Hepatocyte (in vitro differentiated cells): ENCODE measurements around the gene KATNB1. TPM values are rescaled to one million over a fixed set of nuclear protein-coding genes. Genes with fewer than 3 reads are reported as not detected.
A peak's percentile ranks its signal among the peaks of the same experiment; 100 is the strongest.

ENCODE experiments used
- DNase-seq: peaks from one replicate; pipeline ENCODE4 v3.0.0-alpha.2; 2016; ENCODE audit warnings: low spot score
- H2AFZ ChIP-seq: fragments of 200-600 bp; sonication (generic); 2 replicates; pipeline ENCODE4 v1.6.0; 2016; ENCODE audit warnings: antibody characterized with exemption, mild to moderate bottlenecking
- H3K27ac ChIP-seq: fragments of 200-600 bp; sonication (generic); 2 replicates; pipeline ENCODE4 v1.5.1; 2016; ENCODE audit warnings: mild to moderate bottlenecking
- H3K27me3 ChIP-seq: fragments of 200-600 bp; sonication (generic); 2 replicates; pipeline ENCODE4 v1.6.1; 2016
- H3K36me3 ChIP-seq: fragments of 200-600 bp; sonication (generic); replicated peaks from 2 replicates; pipeline ENCODE4 v1.5.1; 2016; ENCODE audit warnings: low read depth; ENCODE audit not compliant: insufficient read depth
- H3K4me1 ChIP-seq: fragments of 200-600 bp; sonication (generic); 2 replicates; pipeline ENCODE4 v1.5.1; 2016; ENCODE audit warnings: mild to moderate bottlenecking, moderate library complexity; ENCODE audit not compliant: insufficient read depth
- H3K4me2 ChIP-seq: fragments of 200-600 bp; sonication (generic); 2 replicates; pipeline ENCODE4 v1.6.0; 2016
- H3K4me3 ChIP-seq: fragments of 200-600 bp; sonication (generic); 2 replicates; pipeline ENCODE4 v1.5.1; 2016; ENCODE audit warnings: mild to moderate bottlenecking
- H3K79me2 ChIP-seq: fragments of 200-600 bp; sonication (generic); 2 replicates; pipeline ENCODE4 v1.6.0; 2017; ENCODE audit warnings: mild to moderate bottlenecking
- H3K9me2 ChIP-seq: fragments of 200-600 bp; sonication (generic); replicated peaks from 2 replicates; pipeline ENCODE4 v1.6.0; 2017; ENCODE audit warnings: mild to moderate bottlenecking; ENCODE audit not compliant: insufficient read depth
- H3K9me3 ChIP-seq: fragments of 200-600 bp; sonication (generic); 2 replicates; pipeline ENCODE4 v1.5.1; 2016; ENCODE audit warnings: low read depth, mild to moderate bottlenecking
- H4K20me1 ChIP-seq: fragments of 200-600 bp; sonication (generic); 2 replicates; pipeline ENCODE4 v1.6.0; 2016; ENCODE audit warnings: mild to moderate bottlenecking; ENCODE audit not compliant: insufficient read depth, poor library complexity, severe bottlenecking
- CTCF ChIP-seq: fragments of 200-600 bp; sonication (generic); IDR thresholded peaks from 2 replicates; pipeline ENCODE4 v1.5.1; 2016; ENCODE audit warnings: antibody characterized with exemption, mild to moderate bottlenecking; ENCODE audit not compliant: poor library complexity
- EZH2 ChIP-seq: fragments of 200-600 bp; sonication (generic); IDR thresholded peaks from 2 replicates; pipeline ENCODE4 v1.6.1; 2016; ENCODE audit warnings: antibody characterized with exemption, mild to moderate bottlenecking, borderline replicate concordance
- EZH2phosphoT487 ChIP-seq: fragments of 200-600 bp; sonication (generic); IDR thresholded peaks from one replicate; pipeline ENCODE4 v1.6.1; 2018; ENCODE audit warnings: antibody characterized with exemption, mild to moderate bottlenecking, low read depth, moderate library complexity; ENCODE audit not compliant: unreplicated experiment, severe bottlenecking
- WGBS: methylation state at CpG from one replicate; pipeline ENCODE4 v1.1.6; 2016; ENCODE audit warnings: low lambda C conversion rate; ENCODE audit errors: missing lambda C conversion rate; 5-methylcytosine and 5-hydroxymethylcytosine counted together
- polyA plus RNA-seq: library from polyadenylated mRNA; unstranded; fragments of >200 nt; fragmentation: Nextera tagmentation; extraction: Ambion mirVana; gene quantifications from 2 replicates; pipeline ENCODE4 v1.2.1, GENCODE V29; 2016
- total RNA-seq: library from RNA; depleted of rRNA; stranded (reverse); fragments of >200 nt; gene quantifications from 2 replicates; pipeline ENCODE4 v1.2.3, GENCODE V29; 2014

KATNB1 gene
- total and polyA plus RNA-seq, 2 experiments from 2014 or later, result 12.3 to 15.3 TPM

GRCh38 chr16:57799600-57800199 lies 64.1 kb downstream of the KATNB1 start:
- 63% methylated on average over 5 of the region's 5 CpGs for WGBS
- H3K79me2 ChIP-seq, result peaks cover 56% of the 10 kb centered on the region
- no peaks in the 10 kb centered on the region for H3K9me3 ChIP-seq
- H3K36me3 ChIP-seq, result no peaks in the 10 kb centered on the region
- no peak overlapping the region for H3K4me3 ChIP-seq
- no peak overlapping the region for H2AFZ ChIP-seq
- no peaks in the 10 kb centered on the region for H4K20me1 ChIP-seq
- peaks cover 71% of the 10 kb centered on the region for H3K4me1 ChIP-seq
- no peak for TF ChIP-seq EZH2
- no peak for TF ChIP-seq CTCF
- no peak for TF ChIP-seq EZH2phosphoT487
- no peaks in the 10 kb centered on the region for H3K9me2 ChIP-seq
- DNase-seq, result peak; percentile 56
- H3K27me3 ChIP-seq, result no peaks in the 10 kb centered on the region
- H3K4me2 ChIP-seq, result peak overlapping the region; percentile 90
- peak overlapping the region; percentile 2 for H3K27ac ChIP-seq

GRCh38 chr16:57800200-57801097 lies 64.9 kb downstream of the KATNB1 start:
- Histone ChIP-seq H3K9me3 (no peaks in the 10 kb centered on the region), H2AFZ (no peak overlapping the region), H3K4me1 (peaks cover 71% of the 10 kb centered on the region), H3K27me3 (no peaks in the 10 kb centered on the region), H3K79me2 (peaks cover 50% of the 10 kb centered on the region), H3K4me3 (no peak overlapping the region), H3K36me3 (no peaks in the 10 kb centered on the region), H3K27ac (peak overlapping the region; percentile 96), H3K4me2 (peak overlapping the region; percentile 90), H4K20me1 (no peaks in the 10 kb centered on the region), H3K9me2 (no peaks in the 10 kb centered on the region)
- no peak for DNase-seq
- TF ChIP-seq EZH2 (no peak), EZH2phosphoT487 (no peak), CTCF (no peak)
- WGBS, result 62% methylated on average over 12 of the region's 12 CpGs

- Histone ChIP-seq H4K20me1 (no peaks in the 10 kb centered on the region), H3K79me2 (peaks cover 42% of the 10 kb centered on the region), H3K9me3 (no peaks in the 10 kb centered on the region), H3K36me3 (no peaks in the 10 kb centered on the region), H3K4me2 (peak overlapping the region; percentile 90), H3K4me3 (peak overlapping the region; percentile 57), H3K9me2 (no peaks in the 10 kb centered on the region), H3K4me1 (peaks cover 67% of the 10 kb centered on the region), H3K27ac (peak overlapping the region; percentile 96), H3K27me3 (no peaks in the 10 kb centered on the region), H2AFZ (no peak overlapping the region)
- WGBS, result 19% methylated on average over 5 of the region's 5 CpGs
- peak; percentile 67 for DNase-seq
- TF ChIP-seq EZH2, result no peak
- TF ChIP-seq CTCF, result no peak
- no peak for TF ChIP-seq EZH2phosphoT487
Observed at GRCh38 chr16:57801098-57801808, 65.7 kb downstream of the KATNB1 start.
